ENCODE results near the gene SMARCAD1.

Gene SMARCAD1

GRCh38 chr4:94207469-94208224 lies at the start of gene SMARCAD1:
Gene SMARCAD1, plus strand, starts transcription at chr4:94207865. Its CDS starts 530 bp downstream, at chr4:94208395.
- FAIRE-seq, result peak; percentile 98

GRCh38 chr4:94158883-94159282 lies 48.8 kb upstream of the SMARCAD1 start:
- FAIRE-seq, result no peak

- no peak for FAIRE-seq
These were observed 47.9 kb upstream of the SMARCAD1 start for GRCh38 chr4:94159790-94160189.

- FAIRE-seq, result no peak
These were observed 46.9 kb upstream of the SMARCAD1 start for GRCh38 chr4:94160774-94161173.

GRCh38 chr4:94165256-94165655 lies 42.4 kb upstream of the SMARCAD1 start:
- FAIRE-seq, result no peak

GRCh38 chr4:94168321-94168720 lies 39.3 kb upstream of the SMARCAD1 start:
- no peak for FAIRE-seq

- no peak for FAIRE-seq
These were observed 37.8 kb upstream of the SMARCAD1 start for GRCh38 chr4:94169803-94170372.

GRCh38 chr4:94171616-94172015 lies 36.0 kb upstream of the SMARCAD1 start:
- FAIRE-seq, result no peak

- no peak for FAIRE-seq
These were observed 32.0 kb upstream of the SMARCAD1 start for GRCh38 chr4:94175553-94176261.

- no peak for FAIRE-seq
These were observed 29.8 kb upstream of the SMARCAD1 start for GRCh38 chr4:94177822-94178221.

GRCh38 chr4:94181815-94182214 lies 25.9 kb upstream of the SMARCAD1 start:
- no peak for FAIRE-seq

GRCh38 chr4:94202769-94203168 lies 4.9 kb upstream of the SMARCAD1 start:
- FAIRE-seq, result no peak

- FAIRE-seq, result no peak
These were observed 601 bp downstream of the SMARCAD1 start for GRCh38 chr4:94208266-94208665.

GRCh38 chr4:94208918-94209317 lies 1.3 kb downstream of the SMARCAD1 start:
- no peak for FAIRE-seq

GRCh38 chr4:94211861-94212260 lies 4.2 kb downstream of the SMARCAD1 start:
- no peak for FAIRE-seq

- FAIRE-seq, result no peak
These were observed 7.1 kb downstream of the SMARCAD1 start for GRCh38 chr4:94214703-94215319.

- FAIRE-seq, result no peak
These were observed 8.7 kb downstream of the SMARCAD1 start for GRCh38 chr4:94216394-94216793.

- no peak for FAIRE-seq
These were observed 11.7 kb downstream of the SMARCAD1 start for GRCh38 chr4:94219402-94219801.

- FAIRE-seq, result no peak
These were observed 14.3 kb downstream of the SMARCAD1 start for GRCh38 chr4:94221916-94222315.

- no peak for FAIRE-seq
These were observed 17.8 kb downstream of the SMARCAD1 start for GRCh38 chr4:94225449-94225848.

GRCh38 chr4:94226763-94227162 lies 19.1 kb downstream of the SMARCAD1 start:
- FAIRE-seq, result no peak

GRCh38 chr4:94228493-94229216 lies 21.0 kb downstream of the SMARCAD1 start:
- FAIRE-seq, result no peak

GRCh38 chr4:94232519-94232918 lies 24.9 kb downstream of the SMARCAD1 start:
- no peak for FAIRE-seq

All from endometrium (tissue), 2 donors.